22Rv1 (cell line): ENCODE data around the gene VASN.

Source experiments
- ZFX ChIP-seq: fragments of 450-650 bp; IDR thresholded peaks from 2 replicates; pipeline ENCODE4 v1.6.1; 2017; ENCODE audit warnings: antibody characterized with exemption, borderline replicate concordance
- TF ChIP-seq, protein P1 (sequence below): fragments of 450-650 bp; IDR thresholded peaks from 2 replicates; pipeline ENCODE4 v1.5.1; 2017; ENCODE audit warnings: mild to moderate bottlenecking

DNA sequence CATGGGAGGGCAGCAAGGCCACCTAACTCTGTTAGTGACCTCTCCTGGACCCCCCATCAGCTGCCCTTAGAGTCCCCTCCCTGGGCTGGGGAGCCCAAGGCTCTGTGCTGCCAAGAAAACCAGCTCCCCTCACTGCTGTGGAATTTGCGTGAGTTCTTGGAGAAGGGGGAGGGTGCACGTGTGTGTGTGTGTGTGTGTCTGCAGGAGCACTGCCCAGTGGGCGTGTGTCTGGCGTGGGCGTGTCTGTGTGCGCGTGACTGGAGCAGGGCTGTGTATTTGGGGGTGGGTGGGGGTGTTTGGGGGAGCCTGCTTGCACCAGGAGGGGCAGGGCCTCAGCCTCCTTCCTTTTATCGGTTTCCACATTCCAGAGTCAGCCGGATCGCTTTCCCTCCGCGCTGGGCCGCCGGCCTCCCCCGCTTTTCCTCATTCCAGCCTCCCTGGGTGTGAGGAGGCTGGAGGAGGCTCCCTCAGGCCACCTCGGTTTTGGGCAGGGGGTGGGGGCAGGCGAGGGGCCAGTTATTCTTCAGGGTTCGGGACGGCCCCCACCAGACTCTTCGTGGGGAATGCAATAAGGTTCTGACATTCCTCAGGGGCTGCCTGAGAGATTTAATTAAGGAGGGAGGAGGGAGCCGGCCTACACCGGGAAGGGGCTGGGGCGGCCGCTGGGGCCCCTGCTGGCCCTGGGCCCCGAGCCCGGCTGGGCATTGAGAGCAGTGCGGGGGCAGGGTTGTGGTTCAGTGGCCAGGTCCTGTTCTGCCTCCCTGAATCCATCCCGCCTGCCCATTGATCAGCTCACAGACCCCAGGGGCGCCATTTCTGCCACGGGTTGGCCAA lies 2.5 kb downstream of the VASN start:
- TF ChIP-seq, protein P1, sequence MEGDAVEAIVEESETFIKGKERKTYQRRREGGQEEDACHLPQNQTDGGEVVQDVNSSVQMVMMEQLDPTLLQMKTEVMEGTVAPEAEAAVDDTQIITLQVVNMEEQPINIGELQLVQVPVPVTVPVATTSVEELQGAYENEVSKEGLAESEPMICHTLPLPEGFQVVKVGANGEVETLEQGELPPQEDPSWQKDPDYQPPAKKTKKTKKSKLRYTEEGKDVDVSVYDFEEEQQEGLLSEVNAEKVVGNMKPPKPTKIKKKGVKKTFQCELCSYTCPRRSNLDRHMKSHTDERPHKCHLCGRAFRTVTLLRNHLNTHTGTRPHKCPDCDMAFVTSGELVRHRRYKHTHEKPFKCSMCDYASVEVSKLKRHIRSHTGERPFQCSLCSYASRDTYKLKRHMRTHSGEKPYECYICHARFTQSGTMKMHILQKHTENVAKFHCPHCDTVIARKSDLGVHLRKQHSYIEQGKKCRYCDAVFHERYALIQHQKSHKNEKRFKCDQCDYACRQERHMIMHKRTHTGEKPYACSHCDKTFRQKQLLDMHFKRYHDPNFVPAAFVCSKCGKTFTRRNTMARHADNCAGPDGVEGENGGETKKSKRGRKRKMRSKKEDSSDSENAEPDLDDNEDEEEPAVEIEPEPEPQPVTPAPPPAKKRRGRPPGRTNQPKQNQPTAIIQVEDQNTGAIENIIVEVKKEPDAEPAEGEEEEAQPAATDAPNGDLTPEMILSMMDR: no peak
- no peak for TF ChIP-seq ZFX
